ENCODE data around the gene PRKAR2A.

The PRKAR2A gene

DNA sequence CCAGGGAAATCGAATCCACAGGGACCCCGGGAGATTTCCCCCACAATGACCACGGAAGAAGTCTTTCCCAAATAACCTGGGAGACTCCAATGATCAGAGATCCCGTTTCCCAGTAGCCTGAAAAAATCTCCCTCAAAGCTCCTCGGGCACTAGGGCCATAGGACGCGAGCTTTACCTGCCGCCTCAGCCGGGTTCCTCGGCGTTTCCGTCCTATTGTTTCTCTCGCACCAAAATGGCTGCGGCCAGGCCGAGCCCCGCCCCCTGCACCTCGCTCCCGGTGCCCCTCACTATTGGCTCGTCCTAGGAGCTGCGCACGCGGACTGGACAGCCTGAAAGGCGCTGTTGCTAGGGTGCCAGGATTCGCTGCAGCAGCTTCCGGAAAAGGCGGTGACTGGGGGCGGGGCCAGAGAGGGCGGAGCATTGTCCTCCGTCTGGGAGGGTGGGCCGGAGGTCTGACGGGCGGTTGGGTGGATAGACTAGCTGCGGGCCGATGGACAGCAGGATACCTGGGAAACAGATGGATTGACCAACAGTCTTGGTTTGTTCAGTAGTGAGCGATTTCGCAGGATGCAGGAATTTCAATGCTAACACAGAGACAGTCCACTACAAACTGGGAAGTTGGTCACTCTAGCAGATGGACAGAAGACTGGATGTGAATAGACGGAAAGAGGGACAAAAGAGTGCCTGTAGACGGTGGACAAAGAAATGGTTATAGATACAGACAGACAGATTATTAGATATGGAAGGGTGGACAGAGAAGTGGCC is 130.5 kb downstream of the PRKAR2A start, which contains the start of gene IP6K2:
Gene IP6K2, minus strand, starts transcription at position 240 of the 765 bp plus-strand sequence. CDS start 21,930 bp downstream, outside the sequence.
- H3K36me3 ChIP-seq (replicated peaks) = peaks cover 21% of the 10 kb centered on the region
- peak within 1 kb of the TSS; percentile 83 for H3K4me3 ChIP-seq
- DNase-seq (ENCODE audit: low spot score in 2 of 2) = peak; percentile 97 to 100
- H3K27me3 ChIP-seq (ENCODE audit: low read depth) = no peaks in the 10 kb centered on the region
- H3K4me1 ChIP-seq = peaks cover 3% of the 10 kb centered on the region; the same call in 1 of the 2 replicates
- in situ Hi-C loops (cut with MboI; ENCODE audit: low sequenced_read_pairs) = no loop called here
- no peaks in the 10 kb centered on the region for H3K9me3 ChIP-seq

DNA sequence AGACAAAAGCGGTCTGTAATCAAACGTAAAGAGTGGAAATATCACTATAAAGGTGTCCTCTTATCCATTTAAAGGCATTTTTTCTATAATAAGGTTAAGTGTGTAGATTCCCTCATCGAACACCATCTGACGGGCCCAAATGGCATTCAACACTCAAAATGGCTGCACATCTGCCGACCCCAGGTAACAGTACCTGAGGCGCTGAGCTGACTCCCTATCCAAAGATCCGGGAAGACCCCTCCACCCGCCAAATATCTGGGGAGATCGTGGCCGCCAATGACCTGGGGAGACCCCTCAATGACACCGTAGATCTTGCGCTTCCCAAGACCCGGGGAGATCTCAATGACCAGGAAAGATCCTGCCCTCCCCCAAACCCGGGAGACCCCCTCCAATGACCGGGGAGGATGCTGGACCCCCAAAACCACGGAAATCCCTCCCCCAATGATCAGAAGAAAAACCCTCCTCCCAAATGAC is 131.1 kb downstream of the PRKAR2A start:
- Histone ChIP-seq H3K9me3 (no peaks in the 10 kb centered on the region), H3K4me3 (peak overlapping the region; percentile 83), H3K27me3 (ENCODE audit: low read depth) (no peaks in the 10 kb centered on the region), H3K36me3 (replicated peaks) (peaks cover 26% of the 10 kb centered on the region), H3K4me1 (peaks cover 3% of the 10 kb centered on the region; the same call in 1 of the 2 replicates)
- DNase-seq (ENCODE audit: low spot score in 2 of 2) = peak in 1 of 2 experiments; percentile 27
- in situ Hi-C loops (cut with MboI; ENCODE audit: low sequenced_read_pairs) = no loop called here

DNA sequence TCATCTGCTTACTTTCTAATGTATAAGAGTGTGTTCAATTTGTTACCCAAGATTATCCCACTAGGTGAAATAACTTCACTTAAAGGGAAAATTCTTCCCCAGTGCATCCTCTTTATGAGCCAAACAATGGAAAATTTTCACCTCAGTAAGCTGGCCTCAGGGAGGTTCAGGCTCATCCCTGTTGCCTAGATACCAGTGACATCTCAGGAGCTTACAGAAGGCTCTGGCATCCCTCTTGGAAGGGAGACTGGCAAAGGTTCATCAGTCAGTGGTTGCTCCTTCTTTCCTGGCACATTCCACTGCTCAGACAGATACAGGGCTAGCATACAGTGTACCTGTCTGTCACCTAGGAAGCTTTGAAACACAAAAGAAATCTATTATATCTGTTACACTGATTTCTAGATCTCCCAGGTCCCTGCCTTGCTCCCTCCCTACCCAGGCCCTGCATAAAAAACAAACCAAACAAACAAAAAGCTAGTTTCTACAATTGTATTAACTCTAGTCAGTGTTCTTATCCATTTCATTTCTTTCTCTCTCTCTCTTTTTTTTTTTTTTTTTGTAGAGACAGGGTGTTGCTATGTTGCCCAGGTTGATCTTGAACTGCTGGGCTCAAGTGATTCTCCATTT is 132.4 kb downstream of the PRKAR2A start:
- peaks cover 39% of the 10 kb centered on the region for H3K36me3 ChIP-seq (replicated peaks)
- in situ Hi-C loops (cut with MboI; ENCODE audit: low sequenced_read_pairs) = no loop called here
- H3K4me1 ChIP-seq = peaks cover 3% of the 10 kb centered on the region; the same call in 1 of the 2 replicates
- H3K27me3 ChIP-seq (ENCODE audit: low read depth) = no peaks in the 10 kb centered on the region
- H3K4me3 ChIP-seq = no peak overlapping the region; the same call in 1 of the 2 replicates
- peak; percentile 24 to 40 for DNase-seq (ENCODE audit: low spot score in 2 of 2)
- no peaks in the 10 kb centered on the region for H3K9me3 ChIP-seq

DNA sequence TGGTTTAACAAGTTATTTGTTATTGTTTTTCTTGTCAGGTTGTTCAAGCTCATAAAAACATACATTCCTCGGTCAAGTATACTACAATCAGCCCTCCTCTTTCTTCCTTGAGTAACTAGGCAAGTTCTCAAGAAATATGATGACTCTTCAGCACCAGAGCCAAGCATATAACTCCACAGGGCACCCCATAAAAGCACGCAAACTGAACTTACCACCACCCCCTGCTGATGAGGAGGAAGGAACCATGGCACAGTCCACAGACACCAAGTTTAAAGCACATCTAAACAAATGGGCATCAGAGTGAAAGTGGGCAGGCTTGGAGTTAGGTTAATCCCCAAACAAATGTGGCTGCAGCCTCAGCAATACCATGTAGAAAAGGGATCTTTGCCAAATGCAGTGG is 135.9 kb downstream of the PRKAR2A start:
- no peaks in the 10 kb centered on the region for H3K27me3 ChIP-seq (ENCODE audit: low read depth)
- H3K4me3 ChIP-seq = no peak overlapping the region
- H3K9me3 ChIP-seq = no peaks in the 10 kb centered on the region
- H3K4me1 ChIP-seq = no peaks in the 10 kb centered on the region
- no peak for DNase-seq (ENCODE audit: low spot score in 2 of 2)
- peaks cover 63% of the 10 kb centered on the region for H3K36me3 ChIP-seq (replicated peaks)
- in situ Hi-C loops (cut with MboI; ENCODE audit: low sequenced_read_pairs) = no loop called here

DNA sequence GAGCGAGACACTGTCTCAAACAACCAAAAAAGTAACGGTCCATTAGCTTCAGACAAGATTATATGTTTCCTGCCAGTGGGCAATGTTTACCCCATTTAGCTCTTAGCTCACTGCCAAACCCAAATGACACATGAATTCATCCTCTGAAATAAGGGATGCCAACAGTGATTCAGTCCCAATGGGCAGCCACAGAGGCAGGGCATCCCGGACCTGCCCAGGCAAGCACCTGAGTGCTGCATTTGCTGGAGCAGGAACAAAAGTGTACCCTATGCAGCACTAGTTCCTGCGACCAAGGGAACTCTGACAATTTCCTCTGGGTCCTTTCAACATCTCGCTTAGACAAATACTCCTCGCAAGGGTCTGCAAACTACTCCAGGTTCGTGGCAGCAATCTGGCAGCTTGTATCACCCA is 138.6 kb downstream of the PRKAR2A start:
- Histone ChIP-seq H3K9me3 (no peaks in the 10 kb centered on the region), H3K36me3 (replicated peaks) (peaks cover 66% of the 10 kb centered on the region), H3K4me3 (no peak overlapping the region), H3K27me3 (ENCODE audit: low read depth) (no peaks in the 10 kb centered on the region), H3K4me1 (no peaks in the 10 kb centered on the region)
- in situ Hi-C loops (cut with MboI; ENCODE audit: low sequenced_read_pairs) = no loop called here
- no peak for DNase-seq (ENCODE audit: low spot score in 2 of 2)

DNA sequence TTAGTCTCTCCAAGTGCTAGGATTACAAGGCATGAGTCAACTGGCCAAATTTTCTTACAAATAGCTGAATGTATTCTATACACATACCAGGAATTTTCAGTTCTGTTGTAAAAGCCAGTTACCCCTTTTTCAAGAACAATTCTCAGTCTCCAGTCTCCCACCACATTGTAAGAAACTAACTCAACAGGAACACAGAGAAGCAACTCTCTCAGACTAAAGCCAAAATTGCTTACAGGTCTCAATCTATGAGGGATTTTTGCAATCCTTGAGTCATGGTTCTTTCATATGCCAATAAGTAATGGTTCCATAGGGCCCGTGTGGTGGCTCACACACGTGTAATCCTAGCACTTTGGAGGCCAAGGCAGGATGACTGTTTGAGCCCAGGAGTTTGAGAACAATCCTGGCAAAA is 139.2 kb downstream of the PRKAR2A start:
- peaks cover 62% of the 10 kb centered on the region for H3K36me3 ChIP-seq (replicated peaks)
- no peak for DNase-seq (ENCODE audit: low spot score in 2 of 2)
- in situ Hi-C loops (cut with MboI; ENCODE audit: low sequenced_read_pairs) = no loop called here
- H3K4me3 ChIP-seq = no peak overlapping the region
- H3K4me1 ChIP-seq = no peaks in the 10 kb centered on the region
- H3K27me3 ChIP-seq (ENCODE audit: low read depth) = no peaks in the 10 kb centered on the region
- H3K9me3 ChIP-seq = no peaks in the 10 kb centered on the region

DNA sequence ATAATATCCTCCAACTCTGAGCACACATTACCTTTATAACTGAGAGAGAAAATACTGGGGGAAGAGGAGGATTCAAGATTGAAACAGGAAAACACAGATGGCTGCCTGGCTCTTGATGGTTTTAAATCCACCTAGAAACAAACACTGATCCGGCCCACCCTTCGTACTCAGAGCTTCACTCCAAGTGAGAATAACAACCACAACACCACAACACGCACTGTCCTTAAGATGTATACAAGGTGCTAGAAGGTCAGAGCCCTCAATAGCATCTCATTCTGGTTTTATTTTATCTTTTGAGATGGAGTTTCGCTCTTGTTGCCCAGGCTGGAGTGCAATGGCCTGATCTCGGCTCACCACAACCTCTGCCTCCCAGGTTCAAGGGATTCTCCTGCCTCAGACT is 140.5 kb downstream of the PRKAR2A start:
- Histone ChIP-seq H3K27me3 (ENCODE audit: low read depth) (no peaks in the 10 kb centered on the region), H3K9me3 (no peaks in the 10 kb centered on the region), H3K4me1 (peaks cover 8% of the 10 kb centered on the region), H3K4me3 (no peak overlapping the region), H3K36me3 (replicated peaks) (peaks cover 54% of the 10 kb centered on the region)
- in situ Hi-C loops (cut with MboI; ENCODE audit: low sequenced_read_pairs) = no loop called here
- no peak for DNase-seq (ENCODE audit: low spot score in 2 of 2)

DNA sequence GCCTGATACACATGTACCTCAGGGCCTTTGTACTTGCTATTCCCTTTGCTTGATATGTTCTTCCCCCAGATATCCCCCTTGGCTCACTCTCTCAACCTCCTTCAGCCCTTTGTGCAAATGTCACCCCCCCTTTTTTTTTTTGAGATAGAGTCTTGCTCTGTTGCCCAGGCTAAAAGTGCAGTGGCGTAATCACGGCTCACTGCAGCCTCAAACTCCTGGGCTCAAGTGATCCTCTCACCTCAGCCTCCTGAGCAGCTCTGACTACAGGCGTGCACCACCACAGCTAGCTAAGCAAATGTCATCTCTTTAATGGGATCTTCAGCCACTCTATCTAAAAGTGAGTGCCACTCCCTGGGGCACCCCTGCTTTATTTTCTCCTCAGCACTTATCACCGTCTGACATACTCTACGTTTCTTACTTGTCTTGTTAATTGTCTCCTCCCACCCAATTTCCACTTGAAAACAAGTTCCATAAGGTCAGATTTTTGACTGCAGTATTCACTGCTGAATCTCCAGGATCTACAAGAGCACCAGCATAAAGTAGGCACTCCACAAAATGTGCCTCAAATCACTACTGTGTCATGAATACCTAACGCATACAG is 145.3 kb downstream of the PRKAR2A start:
- no peak overlapping the region for H3K4me3 ChIP-seq
- H3K36me3 ChIP-seq (replicated peaks) = peaks cover 40% of the 10 kb centered on the region
- in situ Hi-C loops (cut with MboI; ENCODE audit: low sequenced_read_pairs) = no loop called here
- no peaks in the 10 kb centered on the region for H3K9me3 ChIP-seq
- peak in 1 of 2 experiments; percentile 30 for DNase-seq (ENCODE audit: low spot score in 2 of 2)
- H3K4me1 ChIP-seq = peaks cover 8% of the 10 kb centered on the region
- H3K27me3 ChIP-seq (ENCODE audit: low read depth) = no peaks in the 10 kb centered on the region; the same call in 1 of the 2 replicates

DNA sequence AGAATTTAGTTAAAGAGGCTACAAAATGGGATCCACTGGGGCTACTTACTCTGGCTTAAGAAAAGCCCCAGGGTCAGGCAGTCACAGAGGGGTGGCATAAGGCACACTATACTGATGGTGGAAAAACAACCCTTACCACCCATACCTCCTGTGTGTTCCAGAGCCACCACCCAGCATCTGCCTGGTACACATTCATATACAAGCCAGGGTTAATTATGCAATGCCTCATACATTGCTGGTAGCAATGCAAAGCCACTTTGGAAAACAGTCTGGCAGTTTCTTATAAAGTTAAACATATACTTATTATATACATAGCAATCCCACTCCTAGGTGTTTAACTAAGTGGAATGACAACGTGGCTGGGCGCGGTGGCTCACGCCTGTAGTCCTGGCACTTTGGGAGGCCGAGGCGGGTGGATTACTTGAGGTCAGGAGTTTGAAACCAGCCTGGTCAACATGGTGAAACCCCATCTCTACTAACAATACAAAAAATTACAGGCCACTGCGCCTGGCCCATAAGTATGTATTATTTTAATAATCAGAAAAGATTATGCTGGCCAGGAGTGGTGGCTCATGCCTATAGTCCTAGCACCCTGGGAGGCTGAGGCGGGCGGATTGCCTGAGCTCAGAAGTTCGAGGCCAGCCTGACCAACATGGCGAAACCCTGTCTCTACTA is 146.8 kb downstream of the PRKAR2A start:
- H3K4me1 ChIP-seq = peaks cover 8% of the 10 kb centered on the region
- DNase-seq (ENCODE audit: low spot score in 2 of 2) = no peak
- peaks cover 34% of the 10 kb centered on the region for H3K36me3 ChIP-seq (replicated peaks)
- H3K27me3 ChIP-seq (ENCODE audit: low read depth) = no peaks in the 10 kb centered on the region; the same call in 1 of the 2 replicates
- H3K4me3 ChIP-seq = no peak overlapping the region
- in situ Hi-C loops (cut with MboI; ENCODE audit: low sequenced_read_pairs) = no loop called here
- H3K9me3 ChIP-seq = no peaks in the 10 kb centered on the region

DNA sequence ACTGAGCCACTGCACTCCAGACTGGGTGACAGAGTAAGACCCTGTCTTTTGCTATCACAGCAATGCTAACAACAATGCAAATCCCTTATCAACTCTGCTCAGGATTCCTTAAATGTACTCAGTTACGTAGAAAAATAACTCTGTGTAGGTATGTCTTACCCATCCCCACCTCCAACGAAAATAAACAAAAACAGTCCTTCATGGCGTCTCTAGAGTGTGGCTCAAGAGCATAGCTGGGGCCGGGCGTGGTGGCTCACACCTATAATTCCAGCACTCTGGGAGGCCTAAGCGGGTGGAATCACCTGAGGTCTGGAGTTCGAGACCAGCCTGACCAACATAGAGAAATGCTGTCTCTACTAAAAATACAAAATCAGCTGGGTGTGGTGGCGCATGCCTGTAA is 148.8 kb downstream of the PRKAR2A start:
- Histone ChIP-seq H3K4me3 (no peak overlapping the region), H3K4me1 (peaks cover 8% of the 10 kb centered on the region), H3K27me3 (ENCODE audit: low read depth) (no peaks in the 10 kb centered on the region; the same call in 1 of the 2 replicates), H3K36me3 (replicated peaks) (peaks cover 45% of the 10 kb centered on the region), H3K9me3 (no peaks in the 10 kb centered on the region)
- DNase-seq (ENCODE audit: low spot score in 2 of 2) = no peak
- in situ Hi-C loops (cut with MboI; ENCODE audit: low sequenced_read_pairs) = no loop called here

DNA sequence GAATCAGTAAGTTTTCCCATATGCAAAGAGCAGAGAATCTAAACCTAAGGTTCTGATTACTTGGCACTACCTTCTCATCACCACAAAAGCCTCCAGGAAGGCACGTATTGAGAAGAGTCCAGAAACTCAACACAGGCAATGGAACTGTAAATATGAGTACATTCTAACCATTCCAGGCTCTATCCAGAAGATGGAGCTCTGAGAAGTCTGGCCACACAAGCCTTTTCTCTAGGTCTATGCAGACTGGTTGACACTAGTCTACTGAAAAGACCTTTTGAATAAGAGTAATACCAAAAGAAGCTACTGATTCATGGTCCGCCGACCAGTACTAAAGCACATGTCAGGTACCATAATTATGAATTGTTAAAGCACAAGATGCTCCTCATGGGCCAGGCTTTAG is 149.7 kb downstream of the PRKAR2A start:
- in situ Hi-C loops (cut with MboI; ENCODE audit: low sequenced_read_pairs) = no loop called here
- no peak for DNase-seq (ENCODE audit: low spot score in 2 of 2)
- Histone ChIP-seq H3K4me1 (peaks cover 5% of the 10 kb centered on the region), H3K36me3 (replicated peaks) (peaks cover 52% of the 10 kb centered on the region), H3K27me3 (ENCODE audit: low read depth) (no peaks in the 10 kb centered on the region; the same call in 1 of the 2 replicates), H3K4me3 (no peak overlapping the region), H3K9me3 (no peaks in the 10 kb centered on the region)

DNA sequence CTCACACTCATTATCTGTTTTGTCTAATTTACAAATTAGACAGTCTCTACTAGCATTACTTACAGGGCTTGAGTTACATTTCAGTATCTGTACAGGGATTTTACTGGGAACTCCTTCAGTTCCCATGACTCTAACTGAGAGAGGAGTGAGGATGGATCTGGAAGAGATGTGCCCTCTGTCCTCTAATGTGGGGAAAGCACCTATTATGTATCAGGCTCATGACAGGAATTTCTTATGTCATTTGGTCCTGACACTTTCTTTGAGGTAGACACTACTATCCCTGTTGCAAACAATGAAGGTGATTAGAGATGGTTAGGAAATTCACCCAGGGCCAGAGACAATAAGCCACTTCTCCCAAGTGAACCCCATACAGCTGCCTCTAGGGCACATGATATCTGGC is 151.1 kb downstream of the PRKAR2A start:
- DNase-seq (ENCODE audit: low spot score in 2 of 2) = no peak
- Histone ChIP-seq H3K27me3 (ENCODE audit: low read depth) (no peaks in the 10 kb centered on the region; the same call in 1 of the 2 replicates), H3K4me1 (no peaks in the 10 kb centered on the region), H3K9me3 (no peaks in the 10 kb centered on the region), H3K36me3 (replicated peaks) (peaks cover 63% of the 10 kb centered on the region), H3K4me3 (no peak overlapping the region)
- in situ Hi-C loops (cut with MboI; ENCODE audit: low sequenced_read_pairs) = no loop called here

All from HAP-1 (cell line).